IMR-90 (cell line): ENCODE results near the gene DPP6.

Experiments
- CEBPB ChIP-seq: IDR thresholded peaks from 2 replicates; pipeline ENCODE4 v1.6.1; 2012; ENCODE audit warnings: low read depth, low read length, improper control_type of control experiment
- MAFK ChIP-seq: IDR thresholded peaks from 2 replicates; pipeline ENCODE4 v1.6.1; 2012; ENCODE audit warnings: low read depth, low read length, improper control_type of control experiment
- POLR2A ChIP-seq: IDR thresholded peaks from 2 replicates; pipeline ENCODE4 v1.6.1; 2012; ENCODE audit warnings: mild to moderate bottlenecking, low read depth, low read length
- TF ChIP-seq, protein P1 (sequence below): conservative IDR thresholded peaks from 2 replicates; pipeline ENCODE4 v1.5.1; 2012; ENCODE audit warnings: mild to moderate bottlenecking, low read depth, low read length, improper control_type of control experiment

DNA sequence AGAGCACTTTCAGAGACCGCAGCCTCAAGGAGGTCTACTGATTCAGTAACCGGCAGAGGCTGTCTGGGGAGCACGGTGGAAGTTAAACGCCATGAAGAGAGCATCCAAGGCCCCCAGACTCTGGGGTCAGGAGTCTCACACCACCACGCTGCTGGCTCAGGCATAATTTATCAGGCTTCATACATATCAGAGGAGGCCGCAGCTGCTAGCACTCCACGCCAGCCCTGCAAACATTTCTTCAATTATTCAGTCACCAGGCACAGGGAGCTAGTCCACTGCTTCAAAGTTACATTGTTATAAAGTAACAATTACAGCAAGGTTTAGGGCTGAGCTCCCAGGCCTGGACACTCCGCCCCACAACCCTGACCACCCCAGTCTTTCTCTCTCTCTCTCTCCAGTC is 852.9 kb downstream of the DPP6 start:
- TF ChIP-seq POLR2A: no peak
- no peak for TF ChIP-seq MAFK
- TF ChIP-seq, protein P1, sequence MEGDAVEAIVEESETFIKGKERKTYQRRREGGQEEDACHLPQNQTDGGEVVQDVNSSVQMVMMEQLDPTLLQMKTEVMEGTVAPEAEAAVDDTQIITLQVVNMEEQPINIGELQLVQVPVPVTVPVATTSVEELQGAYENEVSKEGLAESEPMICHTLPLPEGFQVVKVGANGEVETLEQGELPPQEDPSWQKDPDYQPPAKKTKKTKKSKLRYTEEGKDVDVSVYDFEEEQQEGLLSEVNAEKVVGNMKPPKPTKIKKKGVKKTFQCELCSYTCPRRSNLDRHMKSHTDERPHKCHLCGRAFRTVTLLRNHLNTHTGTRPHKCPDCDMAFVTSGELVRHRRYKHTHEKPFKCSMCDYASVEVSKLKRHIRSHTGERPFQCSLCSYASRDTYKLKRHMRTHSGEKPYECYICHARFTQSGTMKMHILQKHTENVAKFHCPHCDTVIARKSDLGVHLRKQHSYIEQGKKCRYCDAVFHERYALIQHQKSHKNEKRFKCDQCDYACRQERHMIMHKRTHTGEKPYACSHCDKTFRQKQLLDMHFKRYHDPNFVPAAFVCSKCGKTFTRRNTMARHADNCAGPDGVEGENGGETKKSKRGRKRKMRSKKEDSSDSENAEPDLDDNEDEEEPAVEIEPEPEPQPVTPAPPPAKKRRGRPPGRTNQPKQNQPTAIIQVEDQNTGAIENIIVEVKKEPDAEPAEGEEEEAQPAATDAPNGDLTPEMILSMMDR: no peak
- no peak for TF ChIP-seq CEBPB
